ENCODE data around the gene BACE1. TPM values are rescaled to one million over a fixed set of nuclear protein-coding genes. Genes with fewer than 3 reads are reported as not detected.

The BACE1 gene
- polyA plus RNA-seq, 1 donor (not counting 4 experiments of a cell fraction or from before 2014, with no cell fraction given): 8.5 TPM

- Histone ChIP-seq H3K9me1 (ENCODE audit: control insufficient read depth, extremely low read depth, insufficient read depth, low read length) (peaks cover 2% of the 10 kb centered on the region), H3K27ac (ENCODE audit: control insufficient read depth, insufficient read depth, low read length) (no peak overlapping the region), H3K79me2 (ENCODE audit: control insufficient read depth, insufficient read depth, low read length) (no peaks in the 10 kb centered on the region), H3K36me3 (ENCODE audit: control insufficient read depth in 2 of 2, extremely low read depth in 1 of 2, insufficient read depth in 2 of 2, low read length in 2 of 2) (peaks cover 2 to 5% of the 10 kb centered on the region in 2 experiments), H4K20me1 (ENCODE audit: control insufficient read depth, extremely low read depth, insufficient read depth, low read length) (no peaks in the 10 kb centered on the region), H3K4me1 (ENCODE audit: control insufficient read depth, extremely low read depth, insufficient read depth, low read length) (peaks cover 13% of the 10 kb centered on the region), H3K27me3 (ENCODE audit: control insufficient read depth, extremely low read depth, insufficient read depth, low read length) (no peaks in the 10 kb centered on the region), H2AFZ (ENCODE audit: control insufficient read depth, low read length) (no peak overlapping the region), H3K9ac (ENCODE audit: control insufficient read depth, extremely low read depth, insufficient read depth, low read length) (no peak overlapping the region), H3K4me3 (ENCODE audit: control insufficient read depth in 2 of 3, extremely low read depth in 1 of 3, insufficient read depth in 2 of 3, low read depth in 1 of 3, low read length in 3 of 3) (no peak overlapping the region), H3K4me2 (ENCODE audit: control insufficient read depth, extremely low read depth, insufficient read depth, low read depth, low read length) (no peak overlapping the region), H3K9me3 (ENCODE audit: control insufficient read depth, low read depth, low read length) (no peaks in the 10 kb centered on the region)
- FAIRE-seq: no peak
- dilution Hi-C loops (cut with MboI; ENCODE audit: extremely low pct_ligation_motif_present, low sequenced_read_pairs): no loop called here
- no peak for DNase-seq (ENCODE audit: low read depth, low spot score)
- TF ChIP-seq CTCF (optimal IDR thresholded peaks at IDR 0.05 in 1 of 3, IDR thresholded peaks at IDR 0.05 in 1 of 3, conservative IDR thresholded peaks at IDR 0.05 in 1 of 3; ENCODE audit: extremely low read depth in 1 of 3, insufficient read depth in 2 of 3, low read length in 3 of 3) (no peak), EZH2 (IDR thresholded peaks at IDR 0.05; ENCODE audit: low read length) (no peak)
Measured at GRCh38 chr11:117259417-117259816, 56.6 kb downstream of the BACE1 start.

- no peak overlapping the region for H3K27ac ChIP-seq (ENCODE audit: control insufficient read depth, insufficient read depth, low read length)
- H3K4me2 ChIP-seq (ENCODE audit: control insufficient read depth, extremely low read depth, insufficient read depth, low read depth, low read length): no peak overlapping the region
- FAIRE-seq: no peak
- no peaks in the 10 kb centered on the region for H4K20me1 ChIP-seq (ENCODE audit: control insufficient read depth, extremely low read depth, insufficient read depth, low read length)
- peaks cover 13% of the 10 kb centered on the region for H3K4me1 ChIP-seq (ENCODE audit: control insufficient read depth, extremely low read depth, insufficient read depth, low read length)
- H3K36me3 ChIP-seq (ENCODE audit: control insufficient read depth in 2 of 2, extremely low read depth in 1 of 2, insufficient read depth in 2 of 2, low read length in 2 of 2): peaks cover under 1 to 7% of the 10 kb centered on the region in 2 experiments
- TF ChIP-seq EZH2 (IDR thresholded peaks at IDR 0.05; ENCODE audit: low read length): no peak
- TF ChIP-seq CTCF (optimal IDR thresholded peaks at IDR 0.05 in 1 of 3, IDR thresholded peaks at IDR 0.05 in 1 of 3, conservative IDR thresholded peaks at IDR 0.05 in 1 of 3; ENCODE audit: extremely low read depth in 1 of 3, insufficient read depth in 2 of 3, low read length in 3 of 3): no peak
- H3K9me3 ChIP-seq (ENCODE audit: control insufficient read depth, low read depth, low read length): no peaks in the 10 kb centered on the region
- H2AFZ ChIP-seq (ENCODE audit: control insufficient read depth, low read length): no peak overlapping the region
- dilution Hi-C loops (cut with MboI; ENCODE audit: extremely low pct_ligation_motif_present, low sequenced_read_pairs): no loop called here
- DNase-seq (ENCODE audit: low read depth, low spot score): no peak
- H3K27me3 ChIP-seq (ENCODE audit: control insufficient read depth, extremely low read depth, insufficient read depth, low read length): no peaks in the 10 kb centered on the region
- H3K9ac ChIP-seq (ENCODE audit: control insufficient read depth, extremely low read depth, insufficient read depth, low read length): no peak overlapping the region
- no peak overlapping the region for H3K4me3 ChIP-seq (ENCODE audit: control insufficient read depth in 2 of 3, extremely low read depth in 1 of 3, insufficient read depth in 2 of 3, low read depth in 1 of 3, low read length in 3 of 3)
- H3K79me2 ChIP-seq (ENCODE audit: control insufficient read depth, insufficient read depth, low read length): no peaks in the 10 kb centered on the region
- H3K9me1 ChIP-seq (ENCODE audit: control insufficient read depth, extremely low read depth, insufficient read depth, low read length): peaks cover 2% of the 10 kb centered on the region
Measured at GRCh38 chr11:117258576-117258975, 57.5 kb downstream of the BACE1 start.
